ENCODE results near the gene PTGDS. TPM values are rescaled to one million over a fixed set of nuclear protein-coding genes. Genes with fewer than 3 reads are reported as not detected.

The PTGDS gene
- total and polyA plus RNA-seq, 3 experiments from 2014 or later, result 0.24 to 5.5 (median 0.49) TPM

Other genes with a start within 250 kb of the PTGDS start
Only the 30 nearest of the 37 such genes appear.
- not detected for gene LCN8, start 219.3 kb upstream of the PTGDS start, total RNA-seq
- not detected for gene LCN8, start 219.3 kb upstream of the PTGDS start, polyA plus RNA-seq
- gene LCN15, start 213.0 kb upstream of the PTGDS start, total RNA-seq, result not detected
- gene LCN15, start 213.0 kb upstream of the PTGDS start, polyA plus RNA-seq, result not detected
- gene TMEM141, start 186.2 kb upstream of the PTGDS start, total RNA-seq, result 10 to 100 TPM; 50.1 to 50.6 TPM
- gene TMEM141, start 186.2 kb upstream of the PTGDS start, polyA plus RNA-seq, result 37.8 TPM
- gene CCDC183, start 181.2 kb upstream of the PTGDS start, total RNA-seq, result under 1 TPM in 1 of 2 experiments, not detected in 1; 0.73 TPM
- gene CCDC183, start 181.2 kb upstream of the PTGDS start, polyA plus RNA-seq, result 0.26 TPM
- gene RABL6, start 169.6 kb upstream of the PTGDS start, total RNA-seq, result 100 to 1,000 TPM in 1 of 2 experiments, 10 to 100 TPM in 1; 98.2 to 106 TPM
- gene RABL6, start 169.6 kb upstream of the PTGDS start, polyA plus RNA-seq, result 20.9 TPM
- 1 to 10 TPM; 3.2 TPM for gene AJM1, start 135.0 kb upstream of the PTGDS start, total RNA-seq
- 0.39 TPM for gene AJM1, start 135.0 kb upstream of the PTGDS start, polyA plus RNA-seq
- gene PHPT1, start 128.1 kb upstream of the PTGDS start, total RNA-seq, result 100 to 1,000 TPM; 108 to 110 TPM
- gene PHPT1, start 128.1 kb upstream of the PTGDS start, polyA plus RNA-seq, result 100.0 TPM
- gene MAMDC4, start 125.2 kb upstream of the PTGDS start, total RNA-seq, result 10 to 100 TPM; 12.2 to 12.9 TPM
- not detected for gene MAMDC4, start 125.2 kb upstream of the PTGDS start, polyA plus RNA-seq
- 100 to 1,000 TPM; 354 to 356 TPM for gene EDF1, start 111.2 kb upstream of the PTGDS start, total RNA-seq
- gene EDF1, start 111.2 kb upstream of the PTGDS start, polyA plus RNA-seq, result 476 TPM
- 10 to 100 TPM; 53.2 to 60.5 TPM for gene TRAF2, start 91.0 kb upstream of the PTGDS start, total RNA-seq
- 23.1 TPM for gene TRAF2, start 91.0 kb upstream of the PTGDS start, polyA plus RNA-seq
- 100 to 1,000 TPM; 104 to 105 TPM for gene FBXW5, start 32.8 kb upstream of the PTGDS start, total RNA-seq
- 163 TPM for gene FBXW5, start 32.8 kb upstream of the PTGDS start, polyA plus RNA-seq
- gene C8G, start 32.3 kb upstream of the PTGDS start, total RNA-seq, result under 1 TPM in 1 of 2 experiments, not detected in 1; 0.96 TPM
- not detected for gene C8G, start 32.3 kb upstream of the PTGDS start, polyA plus RNA-seq
- 1 to 10 TPM in 1 of 2 experiments, under 1 TPM in 1; 0.85 to 1.3 TPM for gene LCN12, start 25.2 kb upstream of the PTGDS start, total RNA-seq
- not detected for gene LCN12, start 25.2 kb upstream of the PTGDS start, polyA plus RNA-seq
- gene LCNL1, start 5.5 kb downstream of the PTGDS start, total RNA-seq, result under 1 TPM; 0.20 to 0.22 TPM
- 0.16 TPM for gene LCNL1, start 5.5 kb downstream of the PTGDS start, polyA plus RNA-seq
- 10 to 100 TPM; 78.4 to 82.2 TPM for gene PAXX, start 14.9 kb downstream of the PTGDS start, total RNA-seq
- gene PAXX, start 14.9 kb downstream of the PTGDS start, polyA plus RNA-seq, result 156 TPM
- 1 to 10 TPM; 3.4 to 4.1 TPM for gene CLIC3, start 19.1 kb downstream of the PTGDS start, total RNA-seq
- 52.1 TPM for gene CLIC3, start 19.1 kb downstream of the PTGDS start, polyA plus RNA-seq
- gene ABCA2, start 50.7 kb downstream of the PTGDS start, total RNA-seq, result 10 to 100 TPM; 15.9 to 20.7 TPM
- 20.2 TPM for gene ABCA2, start 50.7 kb downstream of the PTGDS start, polyA plus RNA-seq
- under 1 TPM; 0.57 to 0.82 TPM for gene FUT7, start 54.6 kb downstream of the PTGDS start, total RNA-seq
- 28.7 TPM for gene FUT7, start 54.6 kb downstream of the PTGDS start, polyA plus RNA-seq
- 10 to 100 TPM; 24.6 to 27.5 TPM for gene NPDC1, start 68.7 kb downstream of the PTGDS start, total RNA-seq
- 38.4 TPM for gene NPDC1, start 68.7 kb downstream of the PTGDS start, polyA plus RNA-seq
- not detected for gene ENTPD2, start 76.6 kb downstream of the PTGDS start, total RNA-seq
- not detected for gene ENTPD2, start 76.6 kb downstream of the PTGDS start, polyA plus RNA-seq
- gene SAPCD2, start 93.1 kb downstream of the PTGDS start, total RNA-seq, result 10 to 100 TPM; 11.5 to 12.7 TPM
- 0.15 TPM for gene SAPCD2, start 93.1 kb downstream of the PTGDS start, polyA plus RNA-seq
- gene UAP1L1, start 100.0 kb downstream of the PTGDS start, total RNA-seq, result 10 to 100 TPM; 15.3 to 15.5 TPM
- 4.6 TPM for gene UAP1L1, start 100.0 kb downstream of the PTGDS start, polyA plus RNA-seq
- gene MAN1B1, start 109.5 kb downstream of the PTGDS start, total RNA-seq, result 10 to 100 TPM; 31.9 to 32.7 TPM
- gene MAN1B1, start 109.5 kb downstream of the PTGDS start, polyA plus RNA-seq, result 39.3 TPM
- gene DPP7, start 137.2 kb downstream of the PTGDS start, total RNA-seq, result 100 to 1,000 TPM; 294 to 308 TPM
- 158 TPM for gene DPP7, start 137.2 kb downstream of the PTGDS start, polyA plus RNA-seq
- gene GRIN1, start 161.7 kb downstream of the PTGDS start, total RNA-seq, result not detected
- not detected for gene GRIN1, start 161.7 kb downstream of the PTGDS start, polyA plus RNA-seq
- not detected for gene LRRC26, start 192.5 kb downstream of the PTGDS start, total RNA-seq
- not detected for gene LRRC26, start 192.5 kb downstream of the PTGDS start, polyA plus RNA-seq
- not detected for gene TMEM210, start 194.6 kb downstream of the PTGDS start, total RNA-seq
- not detected for gene TMEM210, start 194.6 kb downstream of the PTGDS start, polyA plus RNA-seq
- gene ANAPC2, start 211.1 kb downstream of the PTGDS start, total RNA-seq, result 10 to 100 TPM; 50.2 to 57.0 TPM
- gene ANAPC2, start 211.1 kb downstream of the PTGDS start, polyA plus RNA-seq, result 5.4 TPM
- 100 to 1,000 TPM; 114 to 118 TPM for gene SSNA1, start 211.2 kb downstream of the PTGDS start, total RNA-seq
- 138 TPM for gene SSNA1, start 211.2 kb downstream of the PTGDS start, polyA plus RNA-seq
- gene TPRN, start 223.2 kb downstream of the PTGDS start, total RNA-seq, result 10 to 100 TPM; 14.1 to 15.1 TPM
- 0.76 TPM for gene TPRN, start 223.2 kb downstream of the PTGDS start, polyA plus RNA-seq